NCI-H2227 (cell line): Measurements from ENCODE around the gene AAK1.
"Not testable (repeated sequence)": the region's sequence is repeated elsewhere in the genome, so short reads cannot be mapped to it uniquely, and the experiment has no call there.

Experiments used
- DNase-seq: peaks from one replicate; lab custom pipeline; 2025; ENCODE audit not compliant: unreplicated experiment; lab: John Stamatoyannopoulos, UW

The AAK1 gene

GRCh38 chr2:69576880-69577279, 66.7 kb downstream of the AAK1 start:
- DNase-seq, result no peak

GRCh38 chr2:69575926-69576325, 67.6 kb downstream of the AAK1 start:
- no peak for DNase-seq

- DNase-seq, result not testable (repeated sequence)
Observed at GRCh38 chr2:69575371-69575770, 68.2 kb downstream of the AAK1 start.

- no peak for DNase-seq
Observed at GRCh38 chr2:69572641-69573040, 70.9 kb downstream of the AAK1 start.

GRCh38 chr2:69571189-69571588, 72.3 kb downstream of the AAK1 start:
- no peak for DNase-seq

- no peak for DNase-seq
Observed at GRCh38 chr2:69570474-69570873, 73.1 kb downstream of the AAK1 start.

GRCh38 chr2:69567909-69568300, 75.6 kb downstream of the AAK1 start:
- DNase-seq, result no peak

- DNase-seq, result no peak
Observed at GRCh38 chr2:69567157-69567908, 76.2 kb downstream of the AAK1 start.

GRCh38 chr2:69566669-69567068, 76.9 kb downstream of the AAK1 start:
- DNase-seq, result no peak

- DNase-seq, result peak; percentile 39
Observed at GRCh38 chr2:69565431-69565839, 78.1 kb downstream of the AAK1 start.

- no peak for DNase-seq
Observed at GRCh38 chr2:69564604-69565003, 78.9 kb downstream of the AAK1 start.

- no peak for DNase-seq
Observed at GRCh38 chr2:69563021-69563420, 80.5 kb downstream of the AAK1 start.

GRCh38 chr2:69561101-69561500, 82.4 kb downstream of the AAK1 start:
- no peak for DNase-seq

- DNase-seq, result no peak
Observed at GRCh38 chr2:69560147-69560482, 83.4 kb downstream of the AAK1 start.

- peak; percentile 47 for DNase-seq
Observed at GRCh38 chr2:69559442-69560146, 83.9 kb downstream of the AAK1 start.

GRCh38 chr2:69556008-69556407, 87.5 kb downstream of the AAK1 start:
- DNase-seq, result no peak

GRCh38 chr2:69554981-69555380, 88.6 kb downstream of the AAK1 start:
- no peak for DNase-seq

GRCh38 chr2:69554568-69554967, 89.0 kb downstream of the AAK1 start:
- no peak for DNase-seq

- DNase-seq, result no peak
Observed at GRCh38 chr2:69553991-69554390, 89.5 kb downstream of the AAK1 start.

- not testable (repeated sequence) for DNase-seq
Observed at GRCh38 chr2:69550511-69550910, 93.0 kb downstream of the AAK1 start.

- DNase-seq, result no peak
Observed at GRCh38 chr2:69549421-69549820, 94.1 kb downstream of the AAK1 start.

GRCh38 chr2:69547984-69548715, 95.4 kb downstream of the AAK1 start:
- DNase-seq, result no peak
